GM18867 (cell line): ENCODE data around the gene HORMAD2.

ENCODE experiments used
- ATAC-seq: cut with Tn5 transposase; IDR thresholded peaks from one replicate; pipeline ENCODE4 v1.9.1; 2021; ENCODE audit warnings: mild to moderate bottlenecking, moderate library complexity; ENCODE audit not compliant: unreplicated experiment

Gene HORMAD2

DNA sequence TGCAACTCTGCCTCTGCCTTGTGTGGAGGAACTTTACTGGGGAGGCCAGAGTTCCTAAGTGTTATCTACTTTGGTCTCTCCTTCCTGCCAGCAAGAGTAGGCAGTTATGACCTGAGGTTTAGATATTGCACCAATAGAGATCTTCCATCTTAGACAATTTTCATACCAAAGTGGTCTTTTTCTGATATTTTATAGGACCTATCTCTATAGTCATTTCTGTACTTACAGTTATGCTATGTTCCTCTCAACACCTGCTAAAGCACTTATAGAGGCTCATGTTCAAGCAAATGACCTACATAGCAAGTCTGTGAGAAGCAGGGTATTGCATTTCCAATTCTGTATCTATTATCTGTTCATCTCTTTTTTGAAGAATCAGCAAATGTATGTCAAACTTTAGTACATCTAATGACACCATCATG lies 80.8 kb downstream of the HORMAD2 start:
- ATAC-seq, result no peak

GRCh38 chr22:30167296-30167695 lies 87.0 kb downstream of the HORMAD2 start:
- ATAC-seq, result no peak

DNA sequence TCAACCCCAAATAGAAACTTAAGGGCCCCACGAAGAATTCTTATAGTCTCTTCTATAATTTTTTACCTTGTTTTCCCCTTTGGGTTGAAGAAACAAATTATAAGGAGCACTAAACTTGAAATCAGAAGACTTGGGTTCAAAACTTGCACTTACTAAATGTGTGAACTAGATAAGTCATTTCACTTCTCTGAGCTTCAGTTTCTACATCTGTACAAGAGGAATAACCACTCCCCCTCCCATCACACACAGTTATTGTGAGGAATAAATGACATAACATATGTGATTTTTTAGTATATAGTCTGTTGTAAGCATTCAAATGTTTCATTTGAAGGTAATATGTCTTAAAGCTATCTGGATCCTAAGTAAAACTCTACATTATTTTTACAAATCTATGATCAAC lies 87.5 kb downstream of the HORMAD2 start:
- ATAC-seq, result no peak

- ATAC-seq, result no peak
Measured at GRCh38 chr22:30169002-30169401, 88.7 kb downstream of the HORMAD2 start.

DNA sequence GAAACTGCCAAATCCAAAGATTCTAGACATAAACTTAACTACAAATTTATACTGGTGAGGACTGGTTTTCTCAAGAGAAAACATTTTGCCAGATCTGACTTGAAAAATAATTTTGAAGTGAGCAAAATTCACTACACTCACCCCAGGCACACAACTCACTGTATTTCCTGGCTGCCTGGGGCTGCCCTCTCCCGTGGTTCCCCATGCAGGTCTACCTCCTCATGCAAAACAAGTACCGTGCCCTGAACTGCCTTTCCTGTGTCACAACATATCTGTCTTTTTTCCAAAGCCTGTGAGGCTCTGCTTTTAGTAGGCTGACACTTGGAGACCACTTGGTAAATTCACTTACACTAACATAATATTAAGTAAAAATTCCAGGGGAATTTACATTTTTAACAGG lies 89.9 kb downstream of the HORMAD2 start:
- ATAC-seq, result no peak

GRCh38 chr22:30171008-30171407 lies 90.7 kb downstream of the HORMAD2 start:
- no peak for ATAC-seq

GRCh38 chr22:30175690-30176288 lies 95.5 kb downstream of the HORMAD2 start:
- ATAC-seq, result no peak

DNA sequence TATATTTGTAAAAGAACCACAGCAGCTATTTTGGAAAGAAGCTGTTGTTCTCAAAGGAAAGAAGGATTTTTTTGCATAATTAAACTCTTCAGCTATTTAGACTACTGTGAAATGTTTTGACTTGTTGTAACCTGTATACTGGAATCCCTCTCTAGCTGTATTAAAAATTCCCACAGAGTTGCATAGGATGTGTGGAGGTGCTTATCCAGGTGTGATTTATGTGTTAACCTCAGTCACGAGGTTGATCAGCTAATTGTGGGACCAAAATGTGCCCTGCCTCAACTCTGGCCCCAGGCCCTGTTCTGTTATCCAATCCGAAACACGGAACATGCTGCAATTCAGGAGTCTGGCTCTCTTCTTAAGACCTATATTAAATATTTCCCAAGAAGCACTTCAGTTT lies 96.2 kb downstream of the HORMAD2 start:
- no peak for ATAC-seq

DNA sequence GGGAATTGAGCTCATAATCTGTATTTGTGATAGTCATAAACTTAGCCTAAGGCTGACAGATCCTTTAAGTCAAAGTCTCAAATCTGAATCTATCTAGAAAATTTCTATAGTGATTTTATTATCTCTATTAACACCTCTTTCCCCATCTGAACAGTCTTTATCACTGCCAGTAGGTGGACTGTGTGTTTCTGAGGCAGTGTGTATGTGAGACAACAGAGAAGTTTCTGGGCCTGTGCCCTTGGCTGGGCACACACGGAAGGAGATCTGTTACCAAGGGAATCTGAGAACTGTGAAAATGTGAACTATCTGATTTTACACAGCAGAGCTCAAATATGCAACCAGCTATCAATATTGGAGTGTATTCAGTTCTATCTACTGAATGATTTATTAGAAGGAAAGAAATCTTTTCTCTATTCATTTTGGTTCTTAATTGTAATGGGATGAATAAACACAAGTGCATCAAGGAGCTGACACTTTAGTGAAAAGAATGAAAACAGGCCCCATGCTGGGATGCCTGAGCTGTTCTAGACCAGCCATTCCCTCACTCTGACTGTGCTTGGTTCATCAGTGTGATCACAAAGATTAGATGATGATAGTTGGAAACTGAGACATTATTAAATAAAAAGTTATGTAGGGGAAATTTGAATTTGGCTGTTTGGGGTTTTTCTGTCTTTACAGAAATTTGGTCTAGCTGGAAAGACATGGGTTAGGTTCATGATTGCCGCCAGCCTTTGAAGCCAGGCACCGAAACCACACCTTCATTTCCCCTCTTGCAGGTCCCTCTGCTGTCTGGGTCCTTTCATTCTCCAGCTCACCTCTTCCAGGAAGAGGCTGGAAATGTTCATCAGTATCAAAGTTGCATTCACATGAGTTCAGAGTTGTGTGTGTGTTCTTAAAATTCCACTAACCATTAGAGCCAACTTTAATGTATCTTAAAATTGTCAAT lies 98.2 kb downstream of the HORMAD2 start:
- no peak for ATAC-seq

DNA sequence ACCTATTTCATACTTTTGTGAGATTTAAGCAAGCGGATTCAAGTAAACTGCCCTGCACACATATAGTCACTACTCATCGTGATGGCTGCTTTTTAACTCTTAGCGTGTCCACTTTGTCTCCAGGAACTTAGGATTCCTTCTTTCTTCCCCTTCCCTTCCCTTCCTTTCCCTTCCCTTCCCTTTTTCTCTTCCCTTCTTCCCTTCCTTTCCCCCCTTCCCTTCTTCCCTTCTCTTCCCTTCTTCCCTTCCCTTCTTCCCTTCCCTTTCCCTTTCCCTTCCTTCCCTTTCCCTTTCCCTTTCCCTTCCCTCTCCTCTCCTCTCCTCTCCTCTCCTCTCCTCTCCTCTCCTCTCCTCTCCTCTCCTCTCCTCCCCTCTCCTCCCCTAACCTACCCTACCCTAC lies 100.4 kb downstream of the HORMAD2 start:
- no peak for ATAC-seq

DNA sequence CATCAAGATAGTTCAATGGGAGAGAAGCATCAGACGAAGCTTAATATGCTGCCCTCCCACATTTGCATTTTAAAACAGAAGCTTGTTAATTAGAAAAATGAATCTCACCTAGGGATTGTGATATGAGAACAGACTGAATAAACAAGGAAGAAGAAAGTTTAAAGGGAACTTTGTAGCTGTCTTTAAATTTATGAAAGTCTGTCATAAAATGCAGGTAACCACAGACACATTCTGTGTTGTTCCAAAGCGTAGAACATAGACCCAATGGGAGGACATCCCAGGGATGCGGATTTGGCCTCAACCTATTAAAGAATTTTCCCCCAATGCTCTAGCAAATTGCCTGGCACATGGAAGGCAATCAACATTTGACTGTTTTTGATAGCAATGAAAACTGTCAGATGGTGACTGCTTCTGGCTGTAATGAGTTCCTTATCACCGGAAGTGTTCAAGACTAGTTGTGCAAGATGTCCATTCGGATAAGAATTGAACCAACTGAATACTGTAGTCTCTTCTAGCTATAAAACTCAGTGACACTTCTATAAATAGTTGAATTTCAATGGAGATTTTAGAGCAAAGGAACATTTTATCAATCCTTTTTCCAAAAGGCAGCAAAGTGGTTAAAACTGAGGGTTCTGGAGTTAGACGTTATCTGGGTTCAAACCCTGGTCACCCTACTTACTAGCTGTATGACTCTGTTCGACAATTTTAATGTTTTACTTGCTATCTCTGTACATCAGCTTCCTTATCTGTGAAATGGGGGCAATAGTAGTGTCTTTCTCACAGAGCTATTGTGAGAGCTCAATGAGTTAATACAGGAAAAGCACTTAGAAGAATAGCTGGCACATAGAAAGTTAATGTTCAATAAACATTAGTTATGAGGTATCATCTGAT lies 101.4 kb downstream of the HORMAD2 start:
- ATAC-seq, result no peak

DNA sequence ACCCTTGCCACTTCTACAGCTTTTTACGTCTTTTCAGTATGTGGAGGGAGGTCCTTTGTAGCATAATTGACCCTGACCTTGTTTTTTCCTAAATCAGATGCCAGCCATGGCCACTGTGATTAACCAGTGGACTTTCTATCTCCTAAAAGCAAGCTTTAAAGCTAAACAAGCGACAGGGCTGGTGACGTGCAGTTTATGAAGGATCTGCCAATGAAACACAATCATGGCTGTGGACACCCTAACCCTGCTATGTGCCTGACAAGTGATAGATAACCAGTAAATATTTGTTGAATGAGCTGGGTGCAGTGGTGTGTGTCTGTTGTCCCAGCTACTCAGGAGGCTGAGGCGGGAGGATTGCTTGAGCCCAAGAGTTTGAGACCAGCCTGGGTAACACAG lies 102.1 kb downstream of the HORMAD2 start:
- ATAC-seq, result no peak

DNA sequence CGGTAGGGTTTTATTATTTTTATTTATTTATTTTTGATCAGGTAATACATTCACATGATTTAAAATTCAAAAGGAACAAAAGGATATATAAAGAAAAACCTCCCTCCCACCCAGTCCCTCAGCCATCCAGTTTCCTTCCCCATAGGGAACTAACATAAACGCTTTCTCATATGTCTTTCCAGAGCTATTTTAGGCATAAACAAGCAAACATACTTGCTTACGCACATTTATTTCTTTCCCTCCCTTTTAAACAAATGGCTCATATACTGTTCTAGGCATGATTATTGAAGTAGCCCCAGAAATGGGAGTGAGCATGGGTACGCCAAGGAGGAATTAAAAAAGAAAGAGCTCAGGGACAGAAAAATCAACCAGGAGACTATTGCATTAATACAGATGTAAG lies 102.6 kb downstream of the HORMAD2 start:
- ATAC-seq, result no peak

DNA sequence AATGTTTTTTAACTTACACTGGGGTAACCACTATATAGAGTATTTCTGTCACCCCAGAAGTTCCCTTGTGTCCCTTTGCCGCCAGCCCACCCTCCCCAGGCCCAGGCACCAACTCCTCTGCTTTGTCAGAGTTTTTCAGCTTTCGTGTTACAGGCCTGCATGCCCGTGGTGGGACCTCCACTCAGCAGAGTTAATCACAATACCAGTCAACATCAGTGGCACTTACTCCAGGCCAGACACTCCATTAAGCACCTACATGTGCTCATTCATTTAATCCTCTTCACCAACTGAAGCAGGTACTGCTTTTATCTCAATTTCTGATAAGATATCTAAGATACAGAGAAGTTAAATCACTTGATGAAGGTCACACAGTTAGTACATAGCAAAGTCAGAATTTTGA lies 103.0 kb downstream of the HORMAD2 start:
- no peak for ATAC-seq

GRCh38 chr22:30183861-30184278 lies 103.6 kb downstream of the HORMAD2 start:
- ATAC-seq, result no peak

- no peak for ATAC-seq
Measured at GRCh38 chr22:30185129-30185528, 104.9 kb downstream of the HORMAD2 start.

- no peak for ATAC-seq
Measured at GRCh38 chr22:30185549-30185948, 105.3 kb downstream of the HORMAD2 start.

- ATAC-seq, result no peak
Measured at GRCh38 chr22:30186041-30186440, 105.8 kb downstream of the HORMAD2 start.

GRCh38 chr22:30186510-30186909 lies 106.2 kb downstream of the HORMAD2 start:
- ATAC-seq, result no peak

DNA sequence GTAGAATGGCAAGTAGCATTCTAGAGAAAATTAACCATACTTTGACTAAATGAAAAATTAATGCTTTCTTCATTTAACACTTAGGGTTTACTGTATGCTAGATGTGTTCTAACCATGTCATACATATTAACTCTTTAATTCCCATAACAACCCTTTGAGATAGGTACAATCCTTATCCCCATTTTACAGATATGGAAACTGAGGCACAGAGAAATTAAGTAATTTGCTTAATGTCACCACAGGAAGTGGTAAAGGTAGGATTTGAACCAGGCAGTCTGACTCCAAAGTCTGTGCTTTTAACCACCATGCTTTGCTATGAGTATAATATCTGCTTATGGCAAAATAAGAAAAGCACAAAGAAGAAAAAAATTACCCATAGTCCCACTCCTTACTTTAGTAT lies 106.8 kb downstream of the HORMAD2 start:
- ATAC-seq, result no peak
